ENCODE measurements around the gene ADAM19. TPM values are rescaled to one million over a fixed set of nuclear protein-coding genes. Genes with fewer than 3 reads are reported as not detected.

Gene ADAM19
- total and polyA plus RNA-seq, 7 experiments from 2014 or later: 0.10 to 410 (median 0.86) TPM

DNA sequence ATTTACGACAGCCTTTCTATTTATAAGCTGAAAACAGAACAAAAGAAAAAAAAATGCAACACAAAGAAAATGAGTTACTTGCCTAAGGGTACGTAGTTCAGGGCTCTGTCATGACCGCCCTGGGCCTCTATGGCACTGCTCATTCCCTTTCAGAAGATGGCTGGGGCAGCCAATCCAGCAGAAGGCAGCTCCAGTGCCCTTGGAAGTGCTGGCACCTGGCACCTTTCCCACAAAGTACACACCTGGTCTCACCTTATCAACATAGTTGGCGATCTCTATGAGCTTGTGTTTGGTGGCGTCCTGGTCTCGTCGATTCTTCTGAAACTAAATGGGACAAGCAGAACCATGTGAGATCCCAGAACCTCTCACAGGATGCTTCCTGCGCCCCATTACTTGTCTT is 62.4 kb downstream of the ADAM19 start:
- ATAC-seq: no peak
- intact Hi-C loops (cut with micrococcal nuclease): no loop called here
- no peaks in the 10 kb centered on the region for H3K9me3 ChIP-seq (ENCODE audit: control insufficient read depth in 2 of 3, low read length in 3 of 3)
- ChIA-PET CTCF (no interaction called here), POLR2A (no interaction called here)
- Mint-ChIP-seq H3K27me3 (no peaks in the 10 kb centered on the region), H3K9me3 (no peaks in the 10 kb centered on the region), H3K4me3 (no peak overlapping the region), H3K36me3 (peaks cover 0 to 68% (median 0%) of the 10 kb centered on the region in 5 donors), H3K27ac (peak overlapping the region in 1 of 9 donors; percentile 44), H3K4me1 (peaks cover 0 to 68% (median 0%) of the 10 kb centered on the region in 7 donors)
- DNase-seq: no peak
- no peaks in the 10 kb centered on the region for H3K4me1 ChIP-seq (ENCODE audit: control insufficient read depth in 2 of 2, insufficient read depth in 2 of 2, low read length in 2 of 2)
- H3K4me3 ChIP-seq (ENCODE audit: low read length): no peak overlapping the region
- H3K36me3 ChIP-seq (ENCODE audit: control insufficient read depth in 2 of 3, insufficient read depth in 3 of 3, low read length in 3 of 3): peaks cover 0 to 6% (median 0%) of the 10 kb centered on the region in 3 experiments
- no peaks in the 10 kb centered on the region for H3K27me3 ChIP-seq (ENCODE audit: control insufficient read depth in 2 of 2, insufficient read depth in 2 of 2, low read length in 2 of 2)
- no peak overlapping the region for H3K27ac ChIP-seq (ENCODE audit: low read depth, low read length)

- CTCF ChIA-PET: interaction anchor here (1.1 kb wide), 1 partner anchor 36 kb away, joined by 5 read pairs; no protein-coding TSS in a partner anchor
- no peak for ATAC-seq
Observed at GRCh38 chr5:157511651-157512644, 63.6 kb downstream of the ADAM19 start.

DNA sequence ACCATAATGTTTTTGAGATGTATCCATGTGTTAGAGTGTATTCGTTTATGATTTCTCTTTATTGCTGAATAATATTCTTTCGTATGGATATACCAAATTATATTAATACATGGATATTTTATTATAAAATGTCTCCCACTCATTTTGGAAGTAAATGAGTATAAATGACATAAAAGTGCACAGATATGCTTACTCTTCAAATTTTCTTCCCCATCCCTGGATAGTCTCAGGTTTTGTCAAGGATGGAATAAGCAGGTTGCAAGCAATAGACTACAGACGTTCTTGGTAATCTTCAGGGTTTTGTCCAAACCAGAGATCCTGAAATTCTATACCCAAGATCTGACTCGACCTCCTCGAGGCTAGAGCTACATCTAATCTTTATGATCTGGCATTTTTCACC is 64.9 kb downstream of the ADAM19 start:
- H3K4me1 ChIP-seq (ENCODE audit: control insufficient read depth in 2 of 2, insufficient read depth in 2 of 2, low read length in 2 of 2): no peaks in the 10 kb centered on the region
- H3K27ac ChIP-seq (ENCODE audit: low read depth, low read length): no peak overlapping the region
- intact Hi-C loops (cut with micrococcal nuclease): no loop called here
- ChIA-PET CTCF (no interaction called here), POLR2A (no interaction called here)
- no peaks in the 10 kb centered on the region for H3K27me3 ChIP-seq (ENCODE audit: control insufficient read depth in 2 of 2, insufficient read depth in 2 of 2, low read length in 2 of 2)
- DNase-seq (no peak), ATAC-seq (no peak)
- H3K36me3 ChIP-seq (ENCODE audit: control insufficient read depth in 2 of 3, insufficient read depth in 3 of 3, low read length in 3 of 3): no peaks in the 10 kb centered on the region
- Mint-ChIP-seq H3K36me3 (peaks cover 0 to 76% (median 0%) of the 10 kb centered on the region in 5 donors), H3K27ac (no peak overlapping the region), H3K27me3 (no peaks in the 10 kb centered on the region), H3K4me3 (no peak overlapping the region), H3K4me1 (peaks cover 0 to 76% (median 0%) of the 10 kb centered on the region in 7 donors), H3K9me3 (no peaks in the 10 kb centered on the region)
- no peaks in the 10 kb centered on the region for H3K9me3 ChIP-seq (ENCODE audit: control insufficient read depth in 2 of 3, low read length in 3 of 3)
- no peak overlapping the region for H3K4me3 ChIP-seq (ENCODE audit: low read length)

More at GRCh38 chr5:157511651-157512644, 63.6 kb downstream of the ADAM19 start:
- no peaks in the 10 kb centered on the region for H3K27me3 ChIP-seq (ENCODE audit: control insufficient read depth in 2 of 2, insufficient read depth in 2 of 2, low read length in 2 of 2)
- DNase-seq: no peak
- intact Hi-C loops (cut with micrococcal nuclease): no loop called here
- H3K4me1 Mint-ChIP-seq: peaks cover 0 to 72% (median 0%) of the 10 kb centered on the region in 7 donors
- no peak overlapping the region for H3K4me3 ChIP-seq (ENCODE audit: low read length)
- POLR2A ChIA-PET: no interaction called here
- peak overlapping the region in 1 of 9 donors; percentile 67 for H3K27ac Mint-ChIP-seq
- H3K36me3 Mint-ChIP-seq: peaks cover 0 to 69% (median 0%) of the 10 kb centered on the region in 5 donors
- no peak overlapping the region for H3K4me3 Mint-ChIP-seq
- H3K27me3 Mint-ChIP-seq: no peaks in the 10 kb centered on the region
- H3K9me3 ChIP-seq (ENCODE audit: control insufficient read depth in 2 of 3, low read length in 3 of 3): no peaks in the 10 kb centered on the region
- no peaks in the 10 kb centered on the region for H3K9me3 Mint-ChIP-seq
- H3K36me3 ChIP-seq (ENCODE audit: control insufficient read depth in 2 of 3, insufficient read depth in 3 of 3, low read length in 3 of 3): no peaks in the 10 kb centered on the region
- no peak overlapping the region for H3K27ac ChIP-seq (ENCODE audit: low read depth, low read length)
- H3K4me1 ChIP-seq (ENCODE audit: control insufficient read depth in 2 of 2, insufficient read depth in 2 of 2, low read length in 2 of 2): no peaks in the 10 kb centered on the region

GRCh38 chr5:157509587-157509986 is 66.0 kb downstream of the ADAM19 start:
- Histone ChIP-seq H3K9me3 (ENCODE audit: control insufficient read depth in 2 of 3, low read length in 3 of 3) (no peaks in the 10 kb centered on the region), H3K27me3 (ENCODE audit: control insufficient read depth in 2 of 2, insufficient read depth in 2 of 2, low read length in 2 of 2) (no peaks in the 10 kb centered on the region), H3K27ac (ENCODE audit: low read depth, low read length) (no peak overlapping the region), H3K4me1 (ENCODE audit: control insufficient read depth in 2 of 2, insufficient read depth in 2 of 2, low read length in 2 of 2) (no peaks in the 10 kb centered on the region), H3K36me3 (ENCODE audit: control insufficient read depth in 2 of 3, insufficient read depth in 3 of 3, low read length in 3 of 3) (no peaks in the 10 kb centered on the region), H3K4me3 (ENCODE audit: low read length) (no peak overlapping the region)
- DNase-seq (no peak), ATAC-seq (no peak)
- Mint-ChIP-seq H3K27ac (peak overlapping the region in 1 of 9 donors; percentile 11), H3K27me3 (no peaks in the 10 kb centered on the region), H3K4me3 (no peak overlapping the region), H3K36me3 (peaks cover 0 to 75% (median 0%) of the 10 kb centered on the region in 5 donors), H3K9me3 (no peaks in the 10 kb centered on the region), H3K4me1 (peaks cover 0 to 70% (median 0%) of the 10 kb centered on the region in 7 donors)
- ChIA-PET POLR2A (no interaction called here), CTCF (no interaction called here)
- intact Hi-C loops (cut with micrococcal nuclease): no loop called here

- ChIA-PET POLR2A (no interaction called here), CTCF (no interaction called here)
- H3K4me1 ChIP-seq (ENCODE audit: control insufficient read depth in 2 of 2, insufficient read depth in 2 of 2, low read length in 2 of 2): no peaks in the 10 kb centered on the region
- no peak overlapping the region for H3K4me3 Mint-ChIP-seq
- no peaks in the 10 kb centered on the region for H3K27me3 Mint-ChIP-seq
- no peaks in the 10 kb centered on the region for H3K9me3 Mint-ChIP-seq
- no peaks in the 10 kb centered on the region for H3K27me3 ChIP-seq (ENCODE audit: control insufficient read depth in 2 of 2, insufficient read depth in 2 of 2, low read length in 2 of 2)
- DNase-seq: no peak
- intact Hi-C loops (cut with micrococcal nuclease): no loop called here
- H3K4me1 Mint-ChIP-seq: peaks cover 0 to 71% (median 0%) of the 10 kb centered on the region in 7 donors
- H3K9me3 ChIP-seq (ENCODE audit: control insufficient read depth in 2 of 3, low read length in 3 of 3): no peaks in the 10 kb centered on the region
- H3K36me3 Mint-ChIP-seq: peaks cover 0 to 79% (median 0%) of the 10 kb centered on the region in 5 donors
- H3K27ac ChIP-seq (ENCODE audit: low read depth, low read length): no peak overlapping the region
- no peaks in the 10 kb centered on the region for H3K36me3 ChIP-seq (ENCODE audit: control insufficient read depth in 2 of 3, insufficient read depth in 3 of 3, low read length in 3 of 3)
- no peak for ATAC-seq
- no peak overlapping the region for H3K4me3 ChIP-seq (ENCODE audit: low read length)
- peak overlapping the region in 1 of 9 donors; percentile 35 for H3K27ac Mint-ChIP-seq
Observed at GRCh38 chr5:157509093-157509492, 66.5 kb downstream of the ADAM19 start.

DNA sequence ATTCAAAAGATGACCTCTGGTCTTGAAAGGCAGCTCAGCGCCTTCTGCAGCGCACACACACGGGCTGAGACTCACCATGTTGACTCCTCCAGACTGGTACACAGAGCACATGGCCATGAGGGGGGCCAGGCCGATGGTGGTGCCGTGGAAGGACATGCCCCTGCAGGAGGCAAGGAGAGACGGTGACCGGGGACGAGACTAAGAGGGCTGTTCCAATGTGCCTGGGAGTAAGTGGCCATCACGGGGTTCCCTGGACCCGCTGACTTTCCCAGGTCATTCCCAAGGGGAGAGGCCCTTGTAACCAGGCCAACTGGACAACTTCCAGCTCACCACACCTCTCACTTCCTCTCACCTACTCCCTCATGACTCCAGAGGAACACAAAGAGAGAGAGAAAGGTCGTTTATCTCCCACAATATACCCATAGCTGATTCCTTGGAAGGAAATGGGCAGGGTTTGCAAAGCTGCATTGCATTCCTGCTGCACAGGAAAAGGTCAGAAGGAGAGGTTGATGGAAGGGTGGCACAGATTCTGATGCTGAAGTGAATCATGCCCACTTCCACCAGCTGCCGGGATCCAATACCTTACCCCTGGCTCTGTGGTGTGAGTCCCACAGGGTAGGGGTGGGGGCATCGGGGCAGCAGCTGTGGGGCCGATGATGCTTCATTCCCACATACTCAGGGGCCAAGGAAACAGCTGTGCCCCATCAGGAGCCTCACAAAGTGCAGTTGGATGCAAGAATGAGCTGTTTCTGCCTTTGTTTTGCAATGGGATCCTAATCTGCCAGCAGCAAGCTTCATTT is 68.4 kb downstream of the ADAM19 start:
- H3K36me3 Mint-ChIP-seq: peaks cover 0 to 77% (median 0%) of the 10 kb centered on the region in 5 donors
- no peaks in the 10 kb centered on the region for H3K27me3 ChIP-seq (ENCODE audit: control insufficient read depth in 2 of 2, insufficient read depth in 2 of 2, low read length in 2 of 2)
- ChIA-PET CTCF (interaction anchor here (0.7 kb wide), 1 partner anchor 138 kb away, joined by 3 read pairs; no protein-coding TSS in a partner anchor), POLR2A (no interaction called here)
- H3K9me3 Mint-ChIP-seq: no peaks in the 10 kb centered on the region
- no peaks in the 10 kb centered on the region for H3K27me3 Mint-ChIP-seq
- H3K4me1 Mint-ChIP-seq: peaks cover 0 to 69% (median 0%) of the 10 kb centered on the region in 7 donors
- H3K36me3 ChIP-seq (ENCODE audit: control insufficient read depth in 2 of 3, insufficient read depth in 3 of 3, low read length in 3 of 3): no peaks in the 10 kb centered on the region
- peak overlapping the region in 1 of 9 donors; percentile 74 for H3K27ac Mint-ChIP-seq
- peak overlapping the region in 1 of 10 donors; percentile 35 for H3K4me3 Mint-ChIP-seq
- DNase-seq: no peak
- ATAC-seq: no peak
- no peaks in the 10 kb centered on the region for H3K9me3 ChIP-seq (ENCODE audit: control insufficient read depth in 2 of 3, low read length in 3 of 3)
- H3K4me3 ChIP-seq (ENCODE audit: low read length): no peak overlapping the region
- H3K27ac ChIP-seq (ENCODE audit: low read depth, low read length): no peak overlapping the region
- intact Hi-C loops (cut with micrococcal nuclease): no loop called here
- no peaks in the 10 kb centered on the region for H3K4me1 ChIP-seq (ENCODE audit: control insufficient read depth in 2 of 2, insufficient read depth in 2 of 2, low read length in 2 of 2)
